GM12878 (cell line): Measurements from ENCODE around the gene MMRN2. TPM values are rescaled to one million over a fixed set of nuclear protein-coding genes. Genes with fewer than 3 reads are reported as not detected.
"Not testable (repeated sequence)": the region's sequence is repeated elsewhere in the genome, so short reads cannot be mapped to it uniquely, and the experiment has no call there.

Experiments used
- ATAC-seq: fragments of 200-7000 bp; cut with Tn5 transposase; 3 replicates; pipeline ENCODE4 v1.9.1; 2020; ENCODE audit warnings: mild to moderate bottlenecking, moderate library complexity
- BruUV-seq: library from RNA; stranded (reverse); fragments of 400-500 nt; replicated peaks from 2 replicates; lab custom pipeline; 2021; lab: Mats Ljungman, UMichigan
- CTCF ChIA-PET: fragments of 300-600 bp; sonication (Branson Sonifier 250); formaldehyde crosslinking; extraction: SDS; loops from one replicate; lab custom pipeline; 2021; ENCODE audit warnings: inconsistent platforms; lab: Yijun Ruan, JAX
- POLR2A ChIA-PET: fragments of 350-600 bp; formaldehyde crosslinking; extraction: SDS; loops from one replicate; lab custom pipeline; 2021; ENCODE audit warnings: inconsistent platforms; lab: Charles Lee
- RAD21 ChIA-PET: fragments of 300-600 bp; sonication (Branson Sonifier 250); formaldehyde crosslinking; loops from one replicate; lab custom pipeline; 2023; ENCODE audit warnings: antibody characterized with exemption; ENCODE audit not compliant: unreplicated experiment; lab: Charles Lee
- SMC1A ChIA-PET: fragments of 300-600 bp; sonication (Branson Sonifier 250); formaldehyde crosslinking; loops from one replicate; lab custom pipeline; 2023; ENCODE audit not compliant: unreplicated experiment, uncharacterized antibody; lab: Charles Lee
- DNase-seq: peaks from one replicate; pipeline ENCODE4 v3.0.0-alpha.2; 2011; ENCODE audit warnings: low read depth, low spot score
- FAIRE-seq: peaks from 3 replicates; lab custom pipeline; 2011; peaks lifted over from hg19 to GRCh38; lab: Jason Lieb, UNC
- H2AFZ ChIP-seq: 2 replicates; pipeline ENCODE4 v1.6.0; 2011; ENCODE audit warnings: low read depth, low read length, control low read depth; ENCODE audit not compliant: control insufficient read depth
- H3K27ac ChIP-seq: 2 replicates; pipeline ENCODE4 v1.5.1; 2011; ENCODE audit warnings: control low read depth; ENCODE audit not compliant: control insufficient read depth, insufficient read depth
- H3K27me3 ChIP-seq, 2 experiments: replicated peaks in 1 of 2; 2 replicates each; pipeline versions ENCODE4 v1.6.0 to v1.6.1; 2011; ENCODE audit warnings: low read length in 1 of 2; ENCODE audit not compliant: control insufficient read depth in 2 of 2, insufficient read depth in 2 of 2
- H3K36me3 ChIP-seq, 2 experiments: 2 replicates each; pipeline ENCODE4 v1.5.1; 2011; ENCODE audit warnings: low read length in 1 of 2; ENCODE audit not compliant: control insufficient read depth in 2 of 2, insufficient read depth in 2 of 2
- H3K4me1 ChIP-seq: 2 replicates; pipeline ENCODE4 v1.6.1; 2011; ENCODE audit warnings: mild to moderate bottlenecking, low read length, moderate library complexity, mixed read lengths; ENCODE audit not compliant: control insufficient read depth, insufficient read depth
- H3K4me2 ChIP-seq: 2 replicates; pipeline ENCODE4 v1.6.0; 2011; ENCODE audit warnings: control low read depth; ENCODE audit not compliant: control insufficient read depth, insufficient read depth
- H3K4me3 ChIP-seq: fragments of 200-600 bp; sonication (generic); 2 replicates; pipeline ENCODE4 v1.5.1; 2016
- H3K79me2 ChIP-seq: 2 replicates; pipeline ENCODE4 v1.6.0; 2011; ENCODE audit warnings: low read length; ENCODE audit not compliant: control insufficient read depth, insufficient read depth
- H3K9ac ChIP-seq: 2 replicates; pipeline ENCODE4 v1.8.0; 2011; ENCODE audit warnings: low read length, control low read depth, mixed read lengths; ENCODE audit not compliant: control insufficient read depth, insufficient read depth
- H3K9me3 ChIP-seq: replicated peaks from 3 replicates; pipeline ENCODE4 v1.5.1; 2011; ENCODE audit warnings: mild to moderate bottlenecking, low read length; ENCODE audit not compliant: control insufficient read depth, insufficient read depth
- H4K20me1 ChIP-seq: 2 replicates; pipeline ENCODE4 v1.6.0; 2011; ENCODE audit not compliant: control insufficient read depth, insufficient read depth
- GATAD2B ChIP-seq: fragments of 450-650 bp; conservative IDR thresholded peaks from 2 replicates; pipeline ENCODE4 v1.6.1; 2017; ENCODE audit warnings: low read depth, mild to moderate bottlenecking, moderate library complexity
- HSF1 ChIP-seq: fragments of 150-350 bp; IDR thresholded peaks from 2 replicates; pipeline ENCODE4 v1.6.1; 2014; ENCODE audit warnings: mild to moderate bottlenecking, low read depth, low read length
- NBN ChIP-seq: fragments of 450-650 bp; IDR thresholded peaks from 2 replicates; pipeline ENCODE4 v1.6.1; 2016
- PRDM15 ChIP-seq: fragments of 450-650 bp; formaldehyde crosslinking; IDR thresholded peaks from 2 replicates; pipeline ENCODE4 v1.4.0; 2020; ENCODE audit warnings: mild to moderate bottlenecking, moderate library complexity
- STAT3 ChIP-seq: IDR thresholded peaks from 2 replicates; pipeline ENCODE4 v1.6.1; 2011; ENCODE audit warnings: low read depth, low read length, improper control_type of control experiment
- SUPT20H ChIP-seq: IDR thresholded peaks from 2 replicates; pipeline ENCODE4 v1.6.1; 2011; ENCODE audit warnings: low read depth, mild to moderate bottlenecking, low read length, moderate library complexity, borderline replicate concordance; ENCODE audit not compliant: control insufficient read depth
- whole genome bisulfite sequencing: methylation state at CpG from one replicate; pipeline ENCODE4 v1.1.6; 2016; ENCODE audit warnings: low lambda C conversion rate; ENCODE audit not compliant: insufficient replicate concordance, insufficient coverage; ENCODE audit errors: missing lambda C conversion rate; 5-methylcytosine and 5-hydroxymethylcytosine counted together
- in situ Hi-C: fragments of 300-500 bp; cut with MboI; formaldehyde crosslinking; loops from 9 replicates; pipeline ENCODE4 v1.14.3; 2018; ENCODE audit warnings: mixed read lengths
- intact Hi-C: fragments of 100-400 bp; cut with micrococcal nuclease; formaldehyde crosslinking; loops from one replicate; pipeline ENCODE4 v1.14.2; 2022; ENCODE audit not compliant: unreplicated experiment
- polyA plus RNA-seq, 11 experiments: library from polyadenylated mRNA; depleted of rRNA in 4 of 11; unstranded in 6 of 11; stranded (reverse) in 5 of 11; fragments of >200 nt; fragmentation: Nextera tagmentation in 4 of 11; fragmentation: Illumina TruSeq in 1 of 11; extraction: Ambion mirVana in 4 of 11; extraction: Trizol in 1 of 11; gene quantifications; 1 replicate in 1 of 11; 2 replicates in 10 of 11; pipeline versions ENCODE4 v1.2.1 to v1.2.3, GENCODE V29; 2011 to 2016; ENCODE audit warnings: inconsistent platforms in 2 of 11, missing spikeins in 2 of 11, low read depth in 1 of 11
- total RNA-seq, 4 experiments: library from RNA; depleted of rRNA in 3 of 4; stranded (reverse); fragments of >200 nt in 3 of 4; fragmentation: Illumina TruSeq in 1 of 4; extraction: Trizol in 1 of 4; gene quantifications; 2 replicates each; pipeline versions ENCODE4 v1.2.1 to v1.2.3, GENCODE V29; 2013 to 2021

Gene MMRN2
- total and polyA plus RNA-seq, 10 of the 15 experiments (the other 5 are each of a cell fraction or from before 2014, with no cell fraction given) = 0.09 to 1.0 (median 0.54) TPM; not detected in 3

- FAIRE-seq (no peak), ATAC-seq (no peak), DNase-seq (no peak)
- TF ChIP-seq STAT3 = no peak
- TF ChIP-seq HSF1 = no peak
- TF ChIP-seq SUPT20H = no peak
- TF ChIP-seq PRDM15 (CRISPR knock-in tag) = no peak
- no peak for TF ChIP-seq NBN
- no peak for TF ChIP-seq GATAD2B
- BruUV-seq = no TSS peak
- Histone ChIP-seq H3K4me3 (no peak overlapping the region), H3K27ac (no peak overlapping the region), H3K4me2 (no peak overlapping the region), H2AFZ (no peak overlapping the region), H3K27me3 (no peaks in the 10 kb centered on the region), H3K9ac (no peak overlapping the region), H3K4me1 (no peaks in the 10 kb centered on the region; the same call in 1 of the 2 replicates), H3K9me3 (no peaks in the 10 kb centered on the region), H4K20me1 (no peaks in the 10 kb centered on the region), H3K79me2 (no peaks in the 10 kb centered on the region), H3K36me3 (no peaks in the 10 kb centered on the region)
- ChIA-PET POLR2A (interaction anchor here (0.7 kb wide), 1 partner anchor 227 kb away, joined by 3 read pairs; no protein-coding TSS in a partner anchor), SMC1A (interaction anchor here (0.6 to 3.0 kb wide), 4 partner anchors 10 to 1188 kb away, joined by 3 to 8 read pairs (median 4); no protein-coding TSS in a partner anchor), CTCF (interaction anchor here (0.7 to 3.9 kb wide), 6 partner anchors 10 to 248 kb away, joined by 3 to 25 read pairs (median 5); no protein-coding TSS in a partner anchor), RAD21 (no interaction called here)
- WGBS = 58% methylated on average over 13 of the region's 13 CpGs
- in situ Hi-C loops (no loop called here), intact Hi-C loops (loop anchor here (5.0 kb wide), 2 partner anchors 210 to 265 kb away; no protein-coding TSS in a partner anchor)
Observed at GRCh38 chr10:86936661-86937501, 20.5 kb downstream of the MMRN2 start.

GRCh38 chr10:86934162-86934711, 23.2 kb downstream of the MMRN2 start:
- CTCF ChIA-PET, in situ Hi-C loops, FAIRE-seq: not testable (repeated sequence)

More at GRCh38 chr10:86934162-86934711, 23.2 kb downstream of the MMRN2 start:
- DNase-seq, H3K27ac ChIP-seq, H3K4me1 ChIP-seq, H2AFZ ChIP-seq, SMC1A ChIA-PET, POLR2A ChIA-PET, H3K4me2 ChIP-seq, H3K36me3 ChIP-seq, H3K4me3 ChIP-seq, ATAC-seq, H3K79me2 ChIP-seq, RAD21 ChIA-PET, intact Hi-C loops, H3K9ac ChIP-seq, H4K20me1 ChIP-seq, BruUV-seq, H3K9me3 ChIP-seq, H3K27me3 ChIP-seq: not testable (repeated sequence)
- 49% methylated on average over 6 of the region's 6 CpGs for WGBS
